ENCODE data around the gene PRSS38.

DNA sequence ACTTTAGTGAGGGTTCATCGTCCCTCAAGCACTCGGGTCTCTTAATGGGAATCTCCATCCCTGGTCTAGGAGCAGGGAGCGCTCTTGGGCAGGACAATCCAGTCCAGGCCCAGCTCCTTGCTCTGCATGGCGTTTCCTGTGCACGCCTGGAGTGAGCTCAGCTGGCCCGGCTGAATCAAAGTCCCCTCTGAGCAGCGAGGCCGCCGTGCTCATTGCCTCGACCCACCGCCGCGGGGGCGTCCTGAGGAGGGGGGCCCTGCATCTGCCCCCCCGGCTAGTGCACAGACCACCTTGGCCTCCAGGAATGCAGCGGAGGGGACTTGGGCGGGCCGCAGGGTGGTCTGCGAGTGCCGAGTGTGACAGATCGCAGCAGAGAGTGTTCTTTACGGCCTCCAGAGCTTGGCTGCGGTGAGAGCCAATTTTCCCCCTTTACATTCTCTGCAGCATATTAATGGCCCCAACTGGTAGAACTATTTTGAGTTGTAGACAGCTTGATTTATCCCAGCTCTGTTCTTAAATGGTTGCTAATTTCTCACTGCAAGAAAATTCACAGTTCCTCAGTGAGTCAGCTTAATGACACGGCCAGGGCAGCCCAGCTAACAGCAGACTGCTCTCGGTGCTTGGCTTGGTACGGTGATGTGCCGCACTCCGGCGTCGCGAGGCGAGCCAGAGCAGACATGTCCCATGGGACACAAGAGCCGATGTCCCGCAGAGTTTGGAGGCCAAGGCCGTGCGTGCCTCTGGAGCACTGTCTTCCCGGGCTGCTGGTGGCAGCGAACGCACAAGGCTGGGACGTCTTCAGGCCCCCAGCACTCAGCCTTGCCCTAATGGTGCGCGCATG is 40.4 kb upstream of the PRSS38 start:
- TF ChIP-seq CTCF (IDR thresholded peaks at IDR 0.05) (no peak), POLR2A (IDR thresholded peaks at IDR 0.05) (no peak)
